HCT116 (cell line): ENCODE data around the gene SYMPK.

ENCODE experiments used
- EZH2 ChIP-seq: fragments of 200-600 bp; sonication (generic); IDR thresholded peaks from 2 replicates; pipeline ENCODE4 v1.6.1; 2017; ENCODE audit warnings: antibody characterized with exemption, mixed run types
- EZH2phosphoT487 ChIP-seq: fragments of 200-600 bp; IDR thresholded peaks from 2 replicates; pipeline ENCODE4 v1.6.1; 2018; ENCODE audit warnings: antibody characterized with exemption, borderline replicate concordance
- JUND ChIP-seq: IDR thresholded peaks from 2 replicates; pipeline ENCODE4 v1.6.1; 2012
- POLR2A ChIP-seq: IDR thresholded peaks from 2 replicates; pipeline ENCODE4 v1.7.0; 2011; ENCODE audit warnings: borderline replicate concordance; ENCODE audit not compliant: insufficient read depth, insufficient read length; ENCODE audit errors: extremely low read depth
- POLR2AphosphoS5 ChIP-seq: IDR thresholded peaks from 2 replicates; pipeline ENCODE4 v1.6.1; 2011; ENCODE audit warnings: mild to moderate bottlenecking, low read depth, low read length, moderate library complexity
- SP1 ChIP-seq: IDR thresholded peaks from 2 replicates; pipeline ENCODE4 v1.6.1; 2012; ENCODE audit warnings: low read depth
- YY1 ChIP-seq: IDR thresholded peaks from 2 replicates; pipeline ENCODE4 v1.6.1; 2011; ENCODE audit warnings: low read length, low read depth, moderate library complexity, mild to moderate bottlenecking; ENCODE audit not compliant: insufficient replicate concordance; ENCODE audit errors: extremely low read depth
- ZFX ChIP-seq: fragments of 450-650 bp; IDR thresholded peaks from 2 replicates; pipeline ENCODE4 v1.6.1; 2017
- TF ChIP-seq, protein P1 (sequence below): IDR thresholded peaks from 2 replicates; pipeline ENCODE4 v1.6.1; 2012
- TF ChIP-seq, protein P2 (sequence below), 3 experiments: fragments of 200-600 bp in 1 of 3; sonication (generic) in 1 of 3; IDR thresholded peaks in 2 of 3; conservative IDR thresholded peaks in 1 of 3; 2 replicates each; pipeline ENCODE4 v1.5.1; 2012 to 2017; ENCODE audit warnings: low read depth in 2 of 3, low read length in 2 of 3, antibody characterized with exemption in 1 of 3, borderline replicate concordance in 1 of 3, control low read depth in 1 of 3, mild to moderate bottlenecking in 1 of 3, mixed read lengths in 1 of 3, mixed run types in 1 of 3, moderate library complexity in 1 of 3; ENCODE audit not compliant: insufficient read depth in 1 of 3
- TF ChIP-seq, protein P3 (sequence below): IDR thresholded peaks from 2 replicates; pipeline ENCODE4 v1.6.1; 2011; ENCODE audit warnings: mild to moderate bottlenecking, low read length, moderate library complexity; ENCODE audit not compliant: insufficient replicate concordance; ENCODE audit errors: extremely low read depth

DNA sequence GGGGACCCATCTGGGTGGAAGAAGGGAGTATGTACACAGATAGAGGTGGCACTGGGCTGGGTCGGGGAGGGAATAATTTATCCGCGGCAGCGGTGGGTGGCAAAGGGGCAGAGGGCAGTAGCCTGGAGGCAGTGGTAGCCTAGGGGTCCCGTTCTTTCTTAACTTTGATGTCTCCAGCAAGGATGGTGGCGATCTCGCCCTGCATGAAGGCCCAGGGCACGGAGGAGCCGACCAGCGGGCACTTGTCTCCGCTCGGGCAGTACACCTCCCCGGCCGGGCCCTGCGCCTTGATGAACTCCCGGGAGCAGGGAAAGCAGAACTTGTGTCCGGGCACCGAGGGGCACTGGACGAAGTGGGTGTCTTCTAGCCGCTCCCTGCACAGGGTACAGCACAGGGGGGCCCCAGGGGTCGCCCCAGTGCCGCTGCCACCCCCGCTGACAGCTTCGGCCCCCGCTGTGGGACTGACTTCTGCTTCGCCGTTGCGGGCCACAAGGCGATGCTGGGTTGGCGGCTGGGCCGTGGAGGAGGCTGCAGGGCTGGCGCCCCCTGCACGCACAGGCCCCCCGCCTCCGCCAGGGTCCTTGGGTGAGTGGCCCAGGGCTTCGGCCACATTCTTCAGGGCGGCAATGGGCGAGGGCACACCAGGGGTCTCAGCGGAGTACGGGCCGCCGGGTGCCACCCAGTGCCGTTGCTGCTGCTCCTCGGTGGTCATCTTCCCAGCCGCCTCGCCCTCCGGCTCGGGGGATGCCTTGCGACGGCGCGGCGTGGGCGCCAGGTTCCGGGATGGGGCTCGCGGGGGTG, 21.1 kb upstream of the SYMPK start:
- TF ChIP-seq, protein P1, sequence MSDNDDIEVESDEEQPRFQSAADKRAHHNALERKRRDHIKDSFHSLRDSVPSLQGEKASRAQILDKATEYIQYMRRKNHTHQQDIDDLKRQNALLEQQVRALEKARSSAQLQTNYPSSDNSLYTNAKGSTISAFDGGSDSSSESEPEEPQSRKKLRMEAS, result no peak
- TF ChIP-seq, protein P2, sequence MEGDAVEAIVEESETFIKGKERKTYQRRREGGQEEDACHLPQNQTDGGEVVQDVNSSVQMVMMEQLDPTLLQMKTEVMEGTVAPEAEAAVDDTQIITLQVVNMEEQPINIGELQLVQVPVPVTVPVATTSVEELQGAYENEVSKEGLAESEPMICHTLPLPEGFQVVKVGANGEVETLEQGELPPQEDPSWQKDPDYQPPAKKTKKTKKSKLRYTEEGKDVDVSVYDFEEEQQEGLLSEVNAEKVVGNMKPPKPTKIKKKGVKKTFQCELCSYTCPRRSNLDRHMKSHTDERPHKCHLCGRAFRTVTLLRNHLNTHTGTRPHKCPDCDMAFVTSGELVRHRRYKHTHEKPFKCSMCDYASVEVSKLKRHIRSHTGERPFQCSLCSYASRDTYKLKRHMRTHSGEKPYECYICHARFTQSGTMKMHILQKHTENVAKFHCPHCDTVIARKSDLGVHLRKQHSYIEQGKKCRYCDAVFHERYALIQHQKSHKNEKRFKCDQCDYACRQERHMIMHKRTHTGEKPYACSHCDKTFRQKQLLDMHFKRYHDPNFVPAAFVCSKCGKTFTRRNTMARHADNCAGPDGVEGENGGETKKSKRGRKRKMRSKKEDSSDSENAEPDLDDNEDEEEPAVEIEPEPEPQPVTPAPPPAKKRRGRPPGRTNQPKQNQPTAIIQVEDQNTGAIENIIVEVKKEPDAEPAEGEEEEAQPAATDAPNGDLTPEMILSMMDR (IDR thresholded peaks at IDR 0.05 in 2 of 3, conservative IDR thresholded peaks at IDR 0.05 in 1 of 3; ENCODE audit: borderline replicate concordance in 1 of 3, insufficient read depth in 1 of 3, low read depth in 2 of 3, low read length in 2 of 3), result no peak
- TF ChIP-seq POLR2AphosphoS5 (no peak), POLR2A (no peak), SP1 (no peak), EZH2 (no peak), JUND (no peak), EZH2phosphoT487 (no peak), YY1 (no peak), ZFX (no peak)
- TF ChIP-seq, protein P3, sequence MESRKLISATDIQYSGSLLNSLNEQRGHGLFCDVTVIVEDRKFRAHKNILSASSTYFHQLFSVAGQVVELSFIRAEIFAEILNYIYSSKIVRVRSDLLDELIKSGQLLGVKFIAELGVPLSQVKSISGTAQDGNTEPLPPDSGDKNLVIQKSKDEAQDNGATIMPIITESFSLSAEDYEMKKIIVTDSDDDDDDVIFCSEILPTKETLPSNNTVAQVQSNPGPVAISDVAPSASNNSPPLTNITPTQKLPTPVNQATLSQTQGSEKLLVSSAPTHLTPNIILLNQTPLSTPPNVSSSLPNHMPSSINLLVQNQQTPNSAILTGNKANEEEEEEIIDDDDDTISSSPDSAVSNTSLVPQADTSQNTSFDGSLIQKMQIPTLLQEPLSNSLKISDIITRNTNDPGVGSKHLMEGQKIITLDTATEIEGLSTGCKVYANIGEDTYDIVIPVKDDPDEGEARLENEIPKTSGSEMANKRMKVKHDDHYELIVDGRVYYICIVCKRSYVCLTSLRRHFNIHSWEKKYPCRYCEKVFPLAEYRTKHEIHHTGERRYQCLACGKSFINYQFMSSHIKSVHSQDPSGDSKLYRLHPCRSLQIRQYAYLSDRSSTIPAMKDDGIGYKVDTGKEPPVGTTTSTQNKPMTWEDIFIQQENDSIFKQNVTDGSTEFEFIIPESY, result no peak
